K562 (cell line): Measurements from ENCODE around the gene SARS1. TPM values are rescaled to one million over a fixed set of nuclear protein-coding genes. Genes with fewer than 3 reads are reported as not detected.

Experiments used
- BRD4 ChIP-seq: fragments of 200-600 bp; sonication (generic); IDR thresholded peaks from 2 replicates; pipeline ENCODE4 v1.6.1; 2017; ENCODE audit warnings: inconsistent platforms
- CBFA2T3 ChIP-seq: fragments of 450-650 bp; IDR thresholded peaks from 2 replicates; pipeline ENCODE4 v1.6.1; 2017
- CBX3 ChIP-seq, 2 experiments: IDR thresholded peaks; 1 replicate in 1 of 2; 2 replicates in 1 of 2; pipeline ENCODE4 v1.6.1; 2012; ENCODE audit warnings: inconsistent platforms in 2 of 2, low read length in 2 of 2, borderline replicate concordance in 1 of 2, control low read depth in 1 of 2
- CBX5 ChIP-seq: IDR thresholded peaks from 2 replicates; pipeline ENCODE4 v1.6.1; 2014; ENCODE audit warnings: low read depth, borderline replicate concordance
- CBX8 ChIP-seq: fragments of 200-600 bp; sonication (generic); IDR thresholded peaks from 2 replicates; pipeline ENCODE4 v1.6.1; 2012; ENCODE audit warnings: borderline replicate concordance, mixed run types, low read depth, mild to moderate bottlenecking, moderate library complexity, mixed read lengths, low read length, control low read depth, inconsistent platforms; ENCODE audit not compliant: poor library complexity, severe bottlenecking; ENCODE audit errors: extremely low read depth
- CSDE1 ChIP-seq, 2 experiments: fragments of 450-650 bp; IDR thresholded peaks; 2 replicates each; pipeline ENCODE4 v1.6.1; 2016; ENCODE audit warnings: mild to moderate bottlenecking in 1 of 2
- DMBX1 ChIP-seq: fragments of 250-450 bp; sonication (Bioruptor Pico); IDR thresholded peaks from 2 replicates; pipeline ENCODE4 v1.8.0; 2022; ENCODE audit warnings: inconsistent platforms, mild to moderate bottlenecking, moderate library complexity, borderline replicate concordance
- ELF1 ChIP-seq: fragments of 200-800 bp; sonication (Bioruptor generic); IDR thresholded peaks from 2 replicates; pipeline ENCODE4 v1.6.1; 2016; ENCODE audit warnings: missing genetic modification characterization, missing compliant biosample characterization
- FOXA1 ChIP-seq: fragments of 450-650 bp; IDR thresholded peaks from 2 replicates; pipeline ENCODE4 v1.6.1; 2016; ENCODE audit warnings: mild to moderate bottlenecking, borderline replicate concordance
- HDAC2 ChIP-seq: fragments of 450-650 bp; IDR thresholded peaks from 2 replicates; pipeline ENCODE4 v1.6.1; 2016; ENCODE audit warnings: mild to moderate bottlenecking
- HNRNPL ChIP-seq: fragments of 200-400 bp; formaldehyde crosslinking; IDR thresholded peaks from 2 replicates; pipeline ENCODE4 v1.6.1; 2017; ENCODE audit warnings: low read depth, mild to moderate bottlenecking, low read length
- L3MBTL2 ChIP-seq: fragments of 450-650 bp; IDR thresholded peaks from 2 replicates; pipeline ENCODE4 v1.6.1; 2016; ENCODE audit warnings: mild to moderate bottlenecking, moderate library complexity
- MAX ChIP-seq: sonication (generic); formaldehyde crosslinking; IDR thresholded peaks from 2 replicates; pipeline ENCODE4 v1.9.0; 2022; ENCODE audit warnings: mild to moderate bottlenecking, missing genetic modification reagents
- NCOA4 ChIP-seq: fragments of 450-650 bp; IDR thresholded peaks from 2 replicates; pipeline ENCODE4 v1.6.1; 2018; ENCODE audit warnings: mild to moderate bottlenecking; ENCODE audit not compliant: partially characterized antibody
- NFATC3 ChIP-seq: fragments of 450-650 bp; IDR thresholded peaks from 2 replicates; pipeline ENCODE4 v1.6.1; 2017; ENCODE audit warnings: mild to moderate bottlenecking
- NRF1 ChIP-seq, 2 experiments: fragments of 450-650 bp; IDR thresholded peaks in 1 of 2; conservative IDR thresholded peaks in 1 of 2; 2 replicates each; pipeline ENCODE4 v1.6.1; 2014; ENCODE audit warnings: mild to moderate bottlenecking in 2 of 2
- PHF8 ChIP-seq: fragments of 200-600 bp; sonication (generic); IDR thresholded peaks from 2 replicates; pipeline ENCODE4 v1.6.1; 2012; ENCODE audit warnings: mixed run types, mild to moderate bottlenecking, inconsistent platforms, low read length, moderate library complexity, borderline replicate concordance
- SREBF1 ChIP-seq: fragments of 150-350 bp; IDR thresholded peaks from 2 replicates; pipeline ENCODE4 v1.6.1; 2014; ENCODE audit warnings: antibody characterized with exemption, low read depth, low read length, borderline replicate concordance
- SRSF1 ChIP-seq: fragments of 200-400 bp; formaldehyde crosslinking; IDR thresholded peaks from 2 replicates; pipeline ENCODE4 v1.6.1; 2017; ENCODE audit warnings: mild to moderate bottlenecking, low read depth, low read length, moderate library complexity
- TFAP4 ChIP-seq: sonication (generic); formaldehyde crosslinking; IDR thresholded peaks from 2 replicates; pipeline ENCODE4 v1.8.0; 2022; ENCODE audit warnings: missing genetic modification reagents, mild to moderate bottlenecking, moderate library complexity, borderline replicate concordance
- ZBTB9 ChIP-seq: fragments of 450-650 bp; formaldehyde crosslinking; IDR thresholded peaks from 2 replicates; pipeline ENCODE4 v1.4.0; 2020; ENCODE audit warnings: mild to moderate bottlenecking, moderate library complexity
- ZNF583 ChIP-seq: fragments of 250-450 bp; sonication (Bioruptor Pico); IDR thresholded peaks from 2 replicates; pipeline ENCODE4 v1.4.0; 2020
- polyA plus RNA-seq, 8 experiments: library from polyadenylated mRNA; depleted of rRNA in 4 of 8; stranded (reverse) in 5 of 8; unstranded in 3 of 8; fragments of >200 nt; fragmentation: Nextera tagmentation in 2 of 8; fragmentation: Illumina TruSeq in 1 of 8; extraction: Ambion mirVana in 2 of 8; extraction: Trizol in 1 of 8; gene quantifications; 2 replicates each; pipeline versions ENCODE4 v1.2.1 to v1.2.3, GENCODE V29; 2011 to 2014; ENCODE audit warnings: inconsistent platforms in 1 of 8, missing spikeins in 1 of 8
- total RNA-seq, 7 experiments: library from RNA; depleted of rRNA in 6 of 7; stranded (reverse); fragments of >200 nt in 6 of 7; fragmentation: Illumina TruSeq in 2 of 7; extraction: Trizol in 2 of 7; gene quantifications; 2 replicates each; pipeline versions ENCODE4 v1.2.1 to v1.2.3, GENCODE V29; 2011 to 2021; ENCODE audit warnings: low replicate concordance in 1 of 7

SARS1 gene
- total and polyA plus RNA-seq, 9 of the 15 experiments (the other 6 are each of a cell fraction or from before 2014, with no cell fraction given) = 221 to 623 (median 254) TPM

GRCh38 chr1:109254621-109255096 is 40.9 kb downstream of the SARS1 start (continued):
- TF ChIP-seq BRD4 (no peak), CBX8 (no peak), HNRNPL (no peak), PHF8 (peak; percentile 10; the same call in 1 of the 2 replicates), TFAP4 (CRISPR knock-in tag) (peak; percentile 68; the same call in 1 of the 2 replicates), NCOA4 (no peak), CSDE1 (IDR thresholded peaks at IDR 0.05) (no peak), SREBF1 (no peak), CBX5 (no peak), ZBTB9 (CRISPR knock-in tag) (peak; percentile 33; the same call in 1 of the 2 replicates), NFATC3 (no peak), ELF1 (tag) (peak; percentile 82), HDAC2 (peak; percentile 75), L3MBTL2 (0 out of 2 replicates have a peak, but pooled peaks have one; percentile 13), MAX (CRISPR knock-in tag) (no peak; the same call in 1 of the 2 replicates), CBX3 (IDR thresholded peaks at IDR 0.05; ENCODE audit: borderline replicate concordance in 1 of 2, low read length in 2 of 2) (peak in 1 of 2 experiments; percentile 15; a peak in 1 of 3 replicates), NRF1 (conservative IDR thresholded peaks at IDR 0.05 in 1 of 2, IDR thresholded peaks at IDR 0.05 in 1 of 2) (peak in 1 of 2 experiments; percentile 16; a peak in 1 of 4 replicates), ZNF583 (CRISPR knock-in tag) (no peak), FOXA1 (no peak), CBFA2T3 (peak; percentile 1; the same call in 1 of the 2 replicates), DMBX1 (CRISPR knock-in tag) (0 out of 2 replicates have a peak, but pooled peaks have one; percentile 53), SRSF1 (no peak)
- TF ChIP-seq, all 486 proteins: peak for 39
